Nephron progenitor cell (in vitro differentiated cells): ENCODE data around the gene ATG16L1.
A peak's percentile ranks its signal among the peaks of the same experiment; 100 is the strongest.

Source experiments
- DNase-seq: peaks from one replicate; pipeline ENCODE4 v3.0.0; 2021
- H3K27ac Mint-ChIP-seq: 2 replicates; pipeline ENCODE4 v1.8.0; 2021; ENCODE audit warnings: mild to moderate bottlenecking, moderate library complexity, mixed read lengths
- H3K27me3 Mint-ChIP-seq: 2 replicates; pipeline ENCODE4 v1.8.0; 2021; ENCODE audit warnings: mild to moderate bottlenecking, low read depth, mixed read lengths; ENCODE audit not compliant: poor library complexity
- H3K36me3 Mint-ChIP-seq: 2 replicates; pipeline ENCODE4 v1.8.0; 2021; ENCODE audit warnings: low read depth, mixed read lengths
- H3K4me1 Mint-ChIP-seq: 2 replicates; pipeline ENCODE4 v1.8.0; 2021; ENCODE audit warnings: mixed read lengths
- H3K4me3 Mint-ChIP-seq: 2 replicates; pipeline ENCODE4 v1.8.0; 2021; ENCODE audit warnings: mild to moderate bottlenecking, moderate library complexity, mixed read lengths
- H3K9me3 Mint-ChIP-seq: 2 replicates; pipeline ENCODE4 v1.8.0; 2021; ENCODE audit warnings: mild to moderate bottlenecking, moderate library complexity, mixed read lengths
- CTCF ChIP-seq: fragments of 200-600 bp; sonication (generic); IDR thresholded peaks from 2 replicates; pipeline ENCODE4 v1.5.0; 2021; ENCODE audit warnings: antibody characterized with exemption

The ATG16L1 gene

GRCh38 chr2:233241803-233242202, 9.7 kb upstream of the ATG16L1 start:
- no peak overlapping the region for H3K4me3 Mint-ChIP-seq

DNA sequence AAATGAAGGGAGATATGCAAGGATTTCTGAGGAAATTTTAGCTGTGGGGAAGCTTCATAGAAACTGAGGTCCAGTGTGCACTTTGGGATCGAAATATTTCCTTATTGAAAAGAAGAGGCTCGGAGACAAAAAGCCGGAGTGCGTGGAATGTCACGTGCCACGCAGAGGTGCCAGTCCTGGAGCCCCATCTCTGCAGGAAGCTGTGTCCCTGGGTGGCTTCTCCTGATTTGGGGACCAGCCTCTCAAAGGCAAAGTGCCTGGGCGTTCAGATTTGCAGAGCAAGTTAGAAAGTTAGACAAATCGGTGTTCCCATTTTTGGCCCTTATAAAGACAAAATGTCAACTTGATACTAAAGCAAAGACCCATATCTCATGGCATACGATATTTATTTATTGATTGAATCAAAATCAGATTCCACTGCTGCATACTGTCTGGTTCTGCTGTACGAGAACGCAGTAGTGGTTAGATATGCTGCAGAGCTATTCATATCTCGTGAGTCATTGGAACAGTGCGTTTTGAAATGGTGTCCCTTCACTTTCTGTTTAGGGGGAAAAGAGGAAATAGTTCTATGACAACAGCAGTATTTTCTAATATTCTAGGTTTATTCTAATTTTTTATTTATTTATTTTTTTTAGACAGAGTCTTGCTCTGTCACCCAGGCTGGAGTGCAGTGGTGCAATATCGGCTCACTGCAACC, 9.1 kb upstream of the ATG16L1 start:
- peaks cover 27% of the 10 kb centered on the region for H3K27me3 Mint-ChIP-seq
- no peaks in the 10 kb centered on the region for H3K36me3 Mint-ChIP-seq
- TF ChIP-seq CTCF: no peak
- no peak overlapping the region for H3K27ac Mint-ChIP-seq
- DNase-seq: no peak
- H3K4me3 Mint-ChIP-seq: no peak overlapping the region
- H3K4me1 Mint-ChIP-seq: no peaks in the 10 kb centered on the region
- peaks cover 3% of the 10 kb centered on the region for H3K9me3 Mint-ChIP-seq

More at GRCh38 chr2:233241803-233242202, 9.7 kb upstream of the ATG16L1 start:
- Mint-ChIP-seq H3K36me3 (no peaks in the 10 kb centered on the region), H3K27me3 (peaks cover 27% of the 10 kb centered on the region), H3K9me3 (peaks cover 8% of the 10 kb centered on the region), H3K27ac (no peak overlapping the region), H3K4me1 (no peaks in the 10 kb centered on the region)
- TF ChIP-seq CTCF: no peak
- no peak for DNase-seq

- H3K36me3 Mint-ChIP-seq: no peaks in the 10 kb centered on the region
Measured at GRCh38 chr2:233243348-233243747, 8.1 kb upstream of the ATG16L1 start.

DNA sequence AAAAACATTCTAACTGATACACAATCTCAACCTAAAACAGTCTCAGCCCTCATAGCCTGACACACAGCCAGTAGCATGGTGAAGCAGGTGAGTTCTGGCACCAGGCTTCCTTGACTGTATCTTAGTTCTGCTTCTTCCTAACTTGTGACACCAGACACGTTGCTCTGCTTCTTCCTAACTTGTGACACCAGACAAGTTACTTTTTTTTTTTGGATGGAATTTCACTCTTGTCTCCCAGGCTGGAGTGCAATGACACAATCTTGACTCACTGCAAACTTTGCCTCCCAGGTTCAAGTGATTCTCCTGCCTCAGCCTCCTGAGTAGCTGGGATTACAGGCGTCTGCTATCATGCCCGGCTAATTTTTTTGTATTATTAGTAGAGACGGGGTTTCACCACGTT, 6.7 kb upstream of the ATG16L1 start:
- no peaks in the 10 kb centered on the region for H3K36me3 Mint-ChIP-seq
- no peak overlapping the region for H3K4me3 Mint-ChIP-seq
- no peak for TF ChIP-seq CTCF
- peaks cover 21% of the 10 kb centered on the region for H3K27me3 Mint-ChIP-seq
- H3K9me3 Mint-ChIP-seq: peaks cover 3% of the 10 kb centered on the region
- H3K27ac Mint-ChIP-seq: no peak overlapping the region
- DNase-seq: no peak
- no peaks in the 10 kb centered on the region for H3K4me1 Mint-ChIP-seq

More at GRCh38 chr2:233243348-233243747, 8.1 kb upstream of the ATG16L1 start:
- Mint-ChIP-seq H3K27me3 (peaks cover 27% of the 10 kb centered on the region), H3K9me3 (peaks cover 3% of the 10 kb centered on the region), H3K4me3 (no peak overlapping the region), H3K27ac (peak overlapping the region; percentile 54), H3K4me1 (no peaks in the 10 kb centered on the region)
- TF ChIP-seq CTCF: no peak
- DNase-seq: no peak

DNA sequence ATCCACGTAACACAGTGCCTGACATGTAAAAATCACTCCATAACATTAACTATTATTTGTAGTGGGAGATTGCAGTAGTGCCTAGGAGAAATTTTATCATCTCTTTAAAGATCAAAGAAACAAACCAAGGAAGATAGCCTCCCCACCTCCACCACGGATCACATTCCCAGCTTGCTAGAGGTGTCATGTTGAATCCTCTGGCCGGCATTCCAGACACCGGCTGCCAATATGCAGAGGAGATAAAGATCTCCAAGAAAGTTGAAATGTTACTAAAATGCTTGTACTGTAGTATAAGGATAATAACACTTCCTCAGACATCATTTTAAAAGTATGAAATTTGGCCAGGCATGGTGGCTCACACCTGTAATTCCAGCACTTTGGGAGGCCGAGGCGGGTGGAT, 6.1 kb upstream of the ATG16L1 start:
- Mint-ChIP-seq H3K27ac (no peak overlapping the region), H3K4me3 (no peak overlapping the region), H3K27me3 (peaks cover 24% of the 10 kb centered on the region), H3K9me3 (peaks cover 9% of the 10 kb centered on the region), H3K36me3 (peaks cover 4% of the 10 kb centered on the region), H3K4me1 (no peaks in the 10 kb centered on the region)
- DNase-seq: no peak
- no peak for TF ChIP-seq CTCF

- H3K36me3 Mint-ChIP-seq: peaks cover 10% of the 10 kb centered on the region
- TF ChIP-seq CTCF: no peak
- peaks cover 20% of the 10 kb centered on the region for H3K27me3 Mint-ChIP-seq
- no peak for DNase-seq
- H3K4me1 Mint-ChIP-seq: no peaks in the 10 kb centered on the region
- no peak overlapping the region for H3K4me3 Mint-ChIP-seq
- no peak overlapping the region for H3K27ac Mint-ChIP-seq
- H3K9me3 Mint-ChIP-seq: peaks cover 18% of the 10 kb centered on the region
Measured at GRCh38 chr2:233247116-233247515, 4.4 kb upstream of the ATG16L1 start.
